T-helper 1 cell treated with Interleukin-12 subunit alpha and Interleukin-12 subunit beta and Interleukin-4 antibody, amounts not matched to agents 30 ng/mL and 1 ng/mL, for 36 hours (primary cell): ENCODE measurements around the gene ZWILCH. TPM values are rescaled to one million over a fixed set of nuclear protein-coding genes. Genes with fewer than 3 reads are reported as not detected.

ENCODE experiments used
- intact Hi-C: fragments of 100-400 bp; cut with micrococcal nuclease; formaldehyde crosslinking; loops from one replicate; pipeline ENCODE4 v1.15.1; 2024
- total RNA-seq: library from RNA; stranded (reverse); gene quantifications from 2 replicates; pipeline ENCODE4 v1.2.3, GENCODE V29; 2022

The ZWILCH gene
- total RNA-seq, 1 donor from 2014 or later, result 25.9 TPM

DNA sequence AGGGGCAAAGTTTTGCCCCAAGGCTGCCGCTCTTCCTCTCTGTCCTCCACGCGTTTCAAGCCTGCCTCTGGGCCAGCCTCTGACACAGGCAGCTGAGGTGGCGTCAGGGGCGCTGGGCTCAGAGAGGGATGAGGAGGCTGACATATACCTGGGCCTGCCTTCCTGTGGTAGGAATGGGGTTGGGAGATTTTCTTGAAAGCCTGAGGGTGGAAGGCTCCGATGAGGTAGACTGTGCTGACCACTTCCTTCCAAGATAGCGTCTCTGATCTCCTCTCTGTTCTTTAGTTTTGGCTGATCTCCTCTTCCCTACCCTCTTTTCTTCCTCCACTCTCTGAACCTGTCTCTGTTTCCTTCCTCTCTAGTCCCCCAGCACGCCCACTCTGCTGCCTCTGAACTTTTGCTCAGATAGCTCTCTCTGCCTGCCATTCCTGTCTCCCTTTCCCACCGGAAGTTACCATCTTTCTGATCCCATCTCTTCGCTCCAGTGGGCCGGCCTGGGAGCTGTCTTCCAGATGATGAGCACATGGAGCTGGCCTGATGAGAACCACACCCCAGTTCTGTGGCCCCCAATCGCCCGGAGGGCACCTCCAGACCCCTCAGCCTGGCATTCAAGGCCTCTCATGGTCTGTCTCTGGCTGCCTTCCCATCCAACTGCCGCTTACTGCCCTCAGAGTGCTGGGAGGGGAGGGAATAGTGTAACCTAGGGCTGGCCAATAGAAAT, 93.1 kb downstream of the ZWILCH start:
- intact Hi-C loops, result no loop called here

Other genes with a start within 250 kb of the ZWILCH start
- 36.6 and 39.0 TPM in 2 replicates for gene DIS3L, start 211.8 kb upstream of the ZWILCH start, total RNA-seq
- gene TIPIN, start 148.6 kb upstream of the ZWILCH start, total RNA-seq, result 25.1 and 28.8 TPM in 2 replicates
- gene MAP2K1, start 118.4 kb upstream of the ZWILCH start, total RNA-seq, result 99.4 and 100 TPM in 2 replicates
- gene SNAPC5, start 7.6 kb upstream of the ZWILCH start, total RNA-seq, result 22.2 and 28.1 TPM in 2 replicates
- 1,987 and 1,989 TPM in 2 replicates for gene RPL4, start 471 bp upstream of the ZWILCH start, total RNA-seq
- gene LCTL, start 60.7 kb downstream of the ZWILCH start, total RNA-seq, result not detected in 2 replicates
- gene SMAD6, start 196.9 kb downstream of the ZWILCH start, total RNA-seq, result 0.07 and 0.37 TPM in 2 replicates